Measurements from ENCODE around the gene TENM4.

Gene TENM4

GRCh38 chr11:79388201-79388600 lies 52.6 kb downstream of the TENM4 start:
- no peak for DNase-seq (ENCODE audit: low spot score)

GRCh38 chr11:79383874-79384273 lies 57.0 kb downstream of the TENM4 start:
- DNase-seq (ENCODE audit: low spot score), result no peak

DNA sequence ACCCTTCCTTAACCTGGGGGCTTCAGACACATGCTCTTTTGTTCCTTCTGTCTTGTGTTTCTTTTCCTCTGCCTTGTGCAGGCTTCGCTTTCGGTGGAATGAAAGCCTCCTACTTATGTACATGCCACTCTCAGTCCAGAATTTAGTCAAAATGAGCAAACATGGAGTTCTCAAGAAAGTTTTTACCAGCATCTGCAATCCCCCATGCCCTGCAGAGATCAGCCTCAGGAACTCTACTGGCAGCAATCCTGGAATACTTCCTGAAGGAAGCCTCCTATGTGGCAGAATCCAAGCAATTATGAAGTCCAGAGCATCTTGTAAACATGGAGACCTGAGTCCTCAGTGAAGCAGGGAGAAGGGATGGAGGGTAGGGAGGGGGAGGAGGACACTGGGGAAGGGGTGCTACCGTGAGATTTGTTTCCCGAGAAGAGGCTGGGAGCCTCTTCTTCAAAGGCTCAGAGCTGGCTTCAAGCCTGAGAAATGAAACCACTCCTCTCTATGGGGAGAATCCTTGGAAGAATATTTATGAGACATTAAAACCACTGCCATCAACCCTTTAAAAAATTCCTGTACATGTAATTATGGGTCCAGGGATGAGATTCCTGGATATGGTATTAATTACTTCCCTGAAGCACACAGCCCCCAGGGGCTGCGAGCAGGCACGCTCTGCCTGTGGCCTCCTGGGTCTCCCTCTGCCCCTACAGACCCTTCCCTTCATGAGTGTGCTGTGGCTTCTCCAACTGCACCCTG lies 58.4 kb downstream of the TENM4 start:
- DNase-seq (ENCODE audit: low spot score), result no peak

DNA sequence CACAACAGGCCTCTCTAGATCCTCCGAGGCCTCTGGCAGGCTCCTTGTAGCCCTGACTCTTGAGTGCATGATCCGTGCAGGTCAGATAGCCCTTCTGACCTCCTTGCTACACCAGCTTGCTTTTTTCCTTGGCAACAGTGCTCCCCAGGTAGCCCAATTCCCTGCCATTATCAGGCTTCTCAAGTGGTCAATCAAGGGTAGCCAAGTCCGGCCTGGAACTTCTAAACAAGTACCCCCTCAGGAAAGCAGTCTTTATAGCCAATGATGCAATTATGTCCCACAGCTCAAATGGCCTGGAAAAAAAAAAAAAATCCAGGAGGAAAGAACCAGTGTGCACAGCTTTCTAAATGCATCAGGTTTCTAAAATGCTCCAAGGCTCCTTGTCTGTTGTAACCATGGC lies 59.8 kb downstream of the TENM4 start:
- DNase-seq (ENCODE audit: low spot score), result no peak

GRCh38 chr11:79377406-79377805 lies 63.4 kb downstream of the TENM4 start:
- DNase-seq (ENCODE audit: low spot score), result no peak

DNA sequence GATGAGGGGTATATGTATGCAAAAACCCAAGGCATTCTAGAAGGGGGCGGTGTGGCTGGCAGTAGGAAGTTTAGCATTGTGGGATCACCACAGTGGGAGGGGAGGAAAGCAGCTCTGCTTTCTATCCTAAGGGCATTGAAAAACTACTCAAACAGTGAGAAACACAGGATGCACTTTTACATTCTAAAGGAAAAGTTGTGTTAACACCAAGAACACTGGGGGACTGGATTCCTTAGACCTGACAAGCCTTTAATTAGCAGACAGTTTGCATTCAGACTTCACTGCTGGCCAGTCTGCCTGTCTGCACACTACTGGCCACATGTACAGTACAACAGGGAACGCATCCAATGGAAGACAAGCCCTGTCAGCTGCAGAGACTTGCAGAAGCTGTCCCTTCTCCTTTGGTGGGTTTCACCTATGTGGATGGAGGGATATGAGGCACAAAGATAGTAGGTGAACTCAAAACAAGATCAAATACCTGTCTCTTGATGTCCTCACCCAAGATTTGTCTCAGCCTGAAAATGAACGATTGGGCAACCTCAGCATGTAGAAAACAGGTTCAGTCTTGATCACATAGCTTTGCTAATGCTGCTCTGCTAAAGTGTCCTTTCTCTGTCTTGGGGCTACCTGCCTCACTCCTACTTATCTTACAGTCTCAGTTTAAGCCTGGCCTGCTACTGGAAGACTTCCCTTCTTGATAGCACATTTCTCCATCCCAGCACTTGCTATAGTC lies 64.8 kb downstream of the TENM4 start:
- no peak for DNase-seq (ENCODE audit: low spot score)

DNA sequence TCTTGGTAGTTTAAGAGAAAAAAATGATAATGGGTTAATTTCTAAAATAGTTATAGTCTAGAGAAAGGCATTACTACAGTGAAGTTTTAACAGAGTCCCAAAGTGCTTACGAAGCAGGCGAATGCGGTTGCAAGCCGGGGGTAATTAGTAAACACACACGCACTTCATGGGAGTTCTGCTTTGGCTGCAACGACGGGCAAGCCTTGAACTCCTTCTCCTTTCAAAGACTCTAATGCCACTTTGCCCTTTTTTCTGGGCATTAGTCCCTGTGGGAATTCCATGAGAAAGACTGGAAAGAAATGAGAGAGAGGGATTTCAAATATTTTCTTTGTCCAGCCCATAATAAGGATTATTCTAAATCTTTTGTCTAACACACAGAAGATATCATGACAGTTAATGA lies 66.1 kb downstream of the TENM4 start:
- no peak for DNase-seq (ENCODE audit: low spot score)

GRCh38 chr11:79371724-79372123 lies 69.1 kb downstream of the TENM4 start:
- DNase-seq (ENCODE audit: low spot score), result no peak

GRCh38 chr11:79371152-79371551 lies 69.7 kb downstream of the TENM4 start:
- no peak for DNase-seq (ENCODE audit: low spot score)

DNA sequence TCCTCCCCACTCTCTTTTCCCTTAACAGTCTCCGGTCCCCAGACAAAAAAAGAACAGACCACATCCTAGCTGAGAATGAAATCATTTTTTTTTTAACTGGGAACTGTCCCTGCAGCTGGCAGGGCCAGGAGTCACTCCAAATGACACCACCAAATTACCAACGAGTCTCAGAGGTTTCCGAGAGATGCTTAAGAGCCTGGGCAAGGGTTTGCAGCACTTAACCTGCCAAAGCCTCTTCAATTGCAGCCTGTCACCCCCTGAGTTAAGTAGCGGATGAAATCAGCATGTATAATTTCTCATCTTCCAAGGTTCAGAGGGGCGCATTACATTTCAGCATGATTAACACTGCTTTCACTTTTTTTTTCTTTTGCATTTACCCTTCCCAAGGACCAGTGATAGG lies 71.8 kb downstream of the TENM4 start:
- DNase-seq (ENCODE audit: low spot score), result no peak

GRCh38 chr11:79367844-79368243 lies 73.0 kb downstream of the TENM4 start:
- no peak for DNase-seq (ENCODE audit: low spot score)

GRCh38 chr11:79366218-79366617 lies 74.6 kb downstream of the TENM4 start:
- no peak for DNase-seq (ENCODE audit: low spot score)

GRCh38 chr11:79363861-79364378 lies 76.9 kb downstream of the TENM4 start:
- no peak for DNase-seq (ENCODE audit: low spot score)

DNA sequence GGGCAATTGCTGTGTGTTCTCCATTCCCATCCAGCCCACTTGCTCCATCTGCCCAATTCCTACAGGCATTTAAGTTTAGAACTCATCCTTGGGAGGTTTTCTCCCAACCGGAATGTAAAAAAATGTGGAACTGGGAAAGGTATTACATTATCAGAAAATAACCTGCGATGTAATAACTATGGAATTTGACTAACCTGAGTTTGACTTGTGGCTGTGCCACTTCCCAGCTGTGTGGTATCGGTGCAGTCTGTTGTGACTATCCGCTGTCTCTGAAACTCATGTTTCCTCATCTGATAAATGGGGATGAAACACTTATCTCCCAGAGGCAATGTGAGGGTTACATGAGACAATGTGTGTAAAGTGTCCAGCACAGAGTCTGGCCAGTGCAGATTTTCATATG lies 77.6 kb downstream of the TENM4 start:
- no peak for DNase-seq (ENCODE audit: low spot score)

DNA sequence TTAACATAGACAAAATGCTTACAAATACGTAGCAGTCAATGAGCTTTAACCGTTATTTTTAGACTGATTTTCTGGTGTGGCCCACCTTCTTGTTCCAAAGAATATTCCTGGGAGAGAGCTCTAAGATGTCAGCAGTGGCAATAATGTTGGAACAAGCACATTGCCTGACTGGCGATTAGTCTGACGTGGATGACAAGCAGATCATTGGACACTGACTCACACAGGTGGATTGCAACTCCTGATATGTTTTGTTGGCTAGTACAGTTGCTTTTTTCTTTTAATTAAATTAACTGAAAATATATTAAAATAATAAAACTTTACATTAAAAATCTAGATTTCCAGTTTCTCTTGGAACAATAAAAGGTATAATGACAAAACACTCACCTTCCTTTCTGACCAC lies 78.0 kb downstream of the TENM4 start:
- DNase-seq (ENCODE audit: low spot score), result no peak

DNA sequence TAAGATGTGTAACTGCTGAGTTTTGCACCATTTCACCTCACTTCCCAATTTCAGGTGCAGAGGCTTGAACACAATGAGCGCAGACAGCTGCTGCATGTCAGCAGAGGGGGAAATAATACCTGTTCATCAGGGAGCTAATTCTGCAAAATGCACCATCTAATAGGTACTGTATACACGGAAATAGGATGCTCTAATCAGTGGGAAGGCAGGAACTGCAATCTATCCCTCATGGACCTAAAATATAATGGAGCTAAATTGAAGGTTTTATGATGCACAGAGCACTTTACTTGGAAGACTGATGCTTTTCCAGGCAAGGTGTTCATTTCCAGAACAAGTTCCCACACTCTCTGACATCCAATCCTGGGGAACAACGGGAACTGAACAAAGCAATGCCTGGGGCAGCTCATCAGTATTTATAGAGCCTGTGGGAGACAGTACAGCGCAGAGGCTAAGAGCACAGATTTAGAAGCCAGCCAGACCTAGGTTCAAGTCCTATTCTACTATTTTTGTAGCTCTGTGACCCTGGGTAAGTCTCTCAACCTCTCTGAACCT lies 78.5 kb downstream of the TENM4 start:
- no peak for DNase-seq (ENCODE audit: low spot score)

DNA sequence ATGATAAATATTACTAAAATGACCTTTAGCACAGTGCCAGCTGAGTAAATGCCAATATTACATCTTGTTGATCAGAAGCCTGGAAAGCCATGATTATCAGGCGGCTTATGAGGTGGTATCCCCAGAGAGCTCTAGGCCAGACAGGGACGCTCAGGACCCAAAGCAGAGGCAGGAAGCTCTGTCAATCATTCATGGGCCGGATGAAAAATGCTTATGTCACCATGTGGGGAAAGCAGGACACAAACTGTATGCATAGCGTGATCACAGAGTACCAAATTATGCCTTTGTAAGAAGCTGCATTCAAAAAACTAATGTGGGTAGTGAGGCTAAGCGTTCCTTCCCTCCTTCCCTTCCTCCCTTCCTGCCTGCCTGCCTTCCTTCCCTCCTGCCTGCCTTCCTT lies 82.6 kb downstream of the TENM4 start:
- no peak for DNase-seq (ENCODE audit: low spot score)

DNA sequence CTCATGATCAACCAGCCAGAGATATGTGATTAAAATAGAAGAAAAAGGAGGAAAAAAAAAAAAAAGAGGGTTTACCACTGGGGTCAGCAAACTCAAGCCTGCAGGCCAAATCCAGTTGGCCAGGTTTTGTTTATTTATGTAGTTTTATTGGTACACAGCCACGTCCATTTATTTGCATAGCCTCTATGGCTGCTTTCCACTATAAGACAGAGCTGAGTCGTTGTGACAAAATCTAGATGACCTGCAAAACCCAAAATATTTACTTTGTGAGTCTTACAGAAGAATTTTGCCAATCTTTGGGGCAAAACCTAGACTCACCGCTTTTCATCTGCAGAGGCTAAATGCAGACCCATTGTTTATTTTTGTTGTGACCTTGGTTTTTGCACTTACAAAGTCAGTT lies 87.1 kb downstream of the TENM4 start:
- no peak for DNase-seq (ENCODE audit: low spot score)

GRCh38 chr11:79352349-79352703 lies 88.5 kb downstream of the TENM4 start:
- no peak for DNase-seq (ENCODE audit: low spot score)

GRCh38 chr11:79348976-79349682 lies 91.7 kb downstream of the TENM4 start:
- no peak for DNase-seq (ENCODE audit: low spot score)

- DNase-seq (ENCODE audit: low spot score), result no peak
Measured at GRCh38 chr11:79346021-79346420, 94.8 kb downstream of the TENM4 start.

- no peak for DNase-seq (ENCODE audit: low spot score)
Measured at GRCh38 chr11:79344753-79345294, 96.0 kb downstream of the TENM4 start.
